Measurements from ENCODE around the gene CRTAC1.

CRTAC1 gene

GRCh38 chr10:97910661-97911060 is 119.8 kb downstream of the CRTAC1 start:
- intact Hi-C loops (cut with DNase I; ENCODE audit: low total_unique reads), result no loop called here
- TF ChIP-seq CTCF (IDR thresholded peaks at IDR 0.05), result no peak
- Histone ChIP-seq H3K36me3 (no peaks in the 10 kb centered on the region), H3K4me3 (no peak overlapping the region), H3K4me1 (peaks cover 0 to 10% (median 5%) of the 10 kb centered on the region in 4 donors), H3K27me3 (peaks cover 0 to 36% of the 10 kb centered on the region in 2 donors), H3K9me3 (no peaks in the 10 kb centered on the region), H3K27ac (no peak overlapping the region)
- no peak for DNase-seq

DNA sequence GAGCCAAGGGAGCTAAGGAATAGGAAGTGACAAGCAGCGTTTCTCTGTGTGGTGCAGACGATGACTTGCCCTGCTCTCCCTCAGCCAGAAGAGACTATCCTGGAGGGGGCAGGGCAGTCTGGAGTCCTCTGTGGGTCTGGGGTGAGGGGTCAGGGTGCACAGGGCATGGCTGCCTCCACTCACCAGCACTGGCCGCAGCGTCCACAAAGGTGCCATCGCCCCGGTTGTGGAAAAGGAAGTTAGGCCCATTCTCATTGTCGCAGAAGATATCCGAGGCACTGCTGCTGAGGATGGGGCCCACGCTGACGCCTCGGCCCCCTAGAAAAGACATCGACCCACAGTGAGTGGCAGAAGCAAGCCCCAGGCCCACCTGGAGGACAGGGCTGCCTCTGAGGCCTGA is 122.6 kb downstream of the CRTAC1 start:
- no peaks in the 10 kb centered on the region for H3K36me3 ChIP-seq
- H3K4me3 ChIP-seq, result no peak overlapping the region
- intact Hi-C loops (cut with DNase I; ENCODE audit: low total_unique reads), result no loop called here
- no peak for DNase-seq
- peaks cover 0 to 3% (median 0%) of the 10 kb centered on the region in 4 donors for H3K4me1 ChIP-seq
- no peak for TF ChIP-seq CTCF (IDR thresholded peaks at IDR 0.05)
- peaks cover 0 to 27% of the 10 kb centered on the region in 2 donors for H3K27me3 ChIP-seq
- H3K27ac ChIP-seq, result no peak overlapping the region
- no peaks in the 10 kb centered on the region for H3K9me3 ChIP-seq

GRCh38 chr10:97907211-97907610 is 123.2 kb downstream of the CRTAC1 start:
- no peak for TF ChIP-seq CTCF (IDR thresholded peaks at IDR 0.05)
- intact Hi-C loops (cut with DNase I; ENCODE audit: low total_unique reads), result no loop called here
- DNase-seq, result no peak

GRCh38 chr10:97905276-97905675 is 125.1 kb downstream of the CRTAC1 start:
- H3K9me3 ChIP-seq, result no peaks in the 10 kb centered on the region
- H3K27me3 ChIP-seq, result peaks cover 0 to 25% of the 10 kb centered on the region in 2 donors
- H3K36me3 ChIP-seq, result no peaks in the 10 kb centered on the region
- H3K4me3 ChIP-seq, result no peak overlapping the region
- no peak overlapping the region for H3K27ac ChIP-seq
- intact Hi-C loops (cut with DNase I; ENCODE audit: low total_unique reads), result no loop called here
- no peak for DNase-seq
- no peak for TF ChIP-seq CTCF (IDR thresholded peaks at IDR 0.05)
- peaks cover 0 to 3% (median 0%) of the 10 kb centered on the region in 4 donors for H3K4me1 ChIP-seq

More at GRCh38 chr10:97907211-97907610, 123.2 kb downstream of the CRTAC1 start:
- Histone ChIP-seq H3K36me3 (no peaks in the 10 kb centered on the region), H3K9me3 (no peaks in the 10 kb centered on the region), H3K27ac (no peak overlapping the region), H3K27me3 (peaks cover 0 to 27% of the 10 kb centered on the region in 2 donors), H3K4me3 (no peak overlapping the region), H3K4me1 (peaks cover 0 to 3% (median 0%) of the 10 kb centered on the region in 4 donors)

GRCh38 chr10:97904576-97904975 is 125.8 kb downstream of the CRTAC1 start:
- no peaks in the 10 kb centered on the region for H3K36me3 ChIP-seq
- H3K4me1 ChIP-seq, result peaks cover 0 to 3% (median 0%) of the 10 kb centered on the region in 4 donors
- DNase-seq, result no peak
- intact Hi-C loops (cut with DNase I; ENCODE audit: low total_unique reads), result no loop called here
- H3K27me3 ChIP-seq, result peaks cover 0 to 32% of the 10 kb centered on the region in 2 donors
- no peak overlapping the region for H3K4me3 ChIP-seq
- no peaks in the 10 kb centered on the region for H3K9me3 ChIP-seq
- TF ChIP-seq CTCF (IDR thresholded peaks at IDR 0.05), result no peak
- H3K27ac ChIP-seq, result no peak overlapping the region

GRCh38 chr10:97904018-97904381 is 126.4 kb downstream of the CRTAC1 start:
- peaks cover 0 to 3% (median 0%) of the 10 kb centered on the region in 4 donors for H3K4me1 ChIP-seq
- no peak for DNase-seq
- no peaks in the 10 kb centered on the region for H3K36me3 ChIP-seq
- TF ChIP-seq CTCF (IDR thresholded peaks at IDR 0.05), result no peak
- H3K27ac ChIP-seq, result no peak overlapping the region
- H3K27me3 ChIP-seq, result peaks cover 0 to 32% of the 10 kb centered on the region in 2 donors
- intact Hi-C loops (cut with DNase I; ENCODE audit: low total_unique reads), result no loop called here
- no peak overlapping the region for H3K4me3 ChIP-seq
- no peaks in the 10 kb centered on the region for H3K9me3 ChIP-seq

Data from tibial artery (tissue), 4 donors.